GM21390 (cell line): ENCODE measurements around the gene RAB23.

Experiments used
- ATAC-seq: cut with Tn5 transposase; IDR thresholded peaks from one replicate; pipeline ENCODE4 v1.9.1; 2021; ENCODE audit not compliant: unreplicated experiment

The RAB23 gene

GRCh38 chr6:57221936-57222742, at the start of gene RAB23:
Gene RAB23 (minus strand): TSS chr6:57222307. CDS start chr6:57210380, 11,927 bp downstream.
- peak; percentile 77 for ATAC-seq

- no peak for ATAC-seq
These were observed 46.2 kb upstream of the RAB23 start for GRCh38 chr6:57268294-57268640.

GRCh38 chr6:57267586-57268293, 45.6 kb upstream of the RAB23 start:
- ATAC-seq: no peak

- ATAC-seq: no peak
These were observed 43.7 kb upstream of the RAB23 start for GRCh38 chr6:57265755-57266221.

- ATAC-seq: no peak
These were observed 41.6 kb upstream of the RAB23 start for GRCh38 chr6:57263739-57264138.

- no peak for ATAC-seq
These were observed 41.0 kb upstream of the RAB23 start for GRCh38 chr6:57262901-57263694.

GRCh38 chr6:57262488-57262887, 40.4 kb upstream of the RAB23 start:
- ATAC-seq: no peak

- ATAC-seq: no peak
These were observed 39.8 kb upstream of the RAB23 start for GRCh38 chr6:57261926-57262325.

- ATAC-seq: no peak
These were observed 37.0 kb upstream of the RAB23 start for GRCh38 chr6:57259064-57259463.

- ATAC-seq: no peak
These were observed 35.9 kb upstream of the RAB23 start for GRCh38 chr6:57257911-57258541.

GRCh38 chr6:57256541-57256940, 34.4 kb upstream of the RAB23 start:
- no peak for ATAC-seq

- no peak for ATAC-seq
These were observed 33.5 kb upstream of the RAB23 start for GRCh38 chr6:57255451-57256169.

- no peak for ATAC-seq
These were observed 32.1 kb upstream of the RAB23 start for GRCh38 chr6:57254055-57254717.

- ATAC-seq: no peak
These were observed 30.9 kb upstream of the RAB23 start for GRCh38 chr6:57252975-57253374.

- no peak for ATAC-seq
These were observed 30.0 kb upstream of the RAB23 start for GRCh38 chr6:57252137-57252536.

- ATAC-seq: no peak
These were observed 28.2 kb upstream of the RAB23 start for GRCh38 chr6:57250348-57250747.

GRCh38 chr6:57248311-57248895, 26.3 kb upstream of the RAB23 start:
- no peak for ATAC-seq

- no peak for ATAC-seq
These were observed 25.5 kb upstream of the RAB23 start for GRCh38 chr6:57247603-57248002.

- ATAC-seq: no peak
These were observed 24.2 kb upstream of the RAB23 start for GRCh38 chr6:57246307-57246706.

- no peak for ATAC-seq
These were observed 21.8 kb upstream of the RAB23 start for GRCh38 chr6:57243954-57244353.
